Measurements from ENCODE around the gene EVX2.

The EVX2 gene

GRCh38 chr2:176066645-176067588, 16.8 kb downstream of the EVX2 start:
- no peak for DNase-seq (ENCODE audit: low read depth)

GRCh38 chr2:176063958-176064357, 19.8 kb downstream of the EVX2 start:
- DNase-seq (ENCODE audit: low read depth): no peak

GRCh38 chr2:176056406-176056805, 27.4 kb downstream of the EVX2 start:
- no peak for DNase-seq (ENCODE audit: low read depth)

GRCh38 chr2:176039375-176039774, 44.4 kb downstream of the EVX2 start:
- DNase-seq (ENCODE audit: low read depth): no peak

GRCh38 chr2:176038694-176039093, 45.1 kb downstream of the EVX2 start:
- DNase-seq (ENCODE audit: low read depth): no peak

- DNase-seq (ENCODE audit: low read depth): no peak
Observed at GRCh38 chr2:176035013-176035691, 48.6 kb downstream of the EVX2 start.

GRCh38 chr2:176027806-176028205, 56.0 kb downstream of the EVX2 start:
- DNase-seq (ENCODE audit: low read depth): no peak

All from HS-5 (cell line).